Coronary artery (tissue), 2 donors: Measurements from ENCODE around the gene C12orf75.

Source experiments
- DNase-seq: peaks from one replicate; pipeline ENCODE4 v3.0.0-alpha.2; 2017; ENCODE audit warnings: low spot score
- H3K27ac ChIP-seq, 2 donors: fragments of 200-600 bp; sonication (generic); one replicate each; pipeline ENCODE4 v1.5.1; 2016 to 2019
- H3K4me3 ChIP-seq: fragments of 200-600 bp; sonication (generic); 2 replicates; pipeline ENCODE4 v1.5.1; 2016; ENCODE audit warnings: mild to moderate bottlenecking, moderate library complexity
- CTCF ChIP-seq: fragments of 200-600 bp; sonication (generic); IDR thresholded peaks from one replicate; pipeline ENCODE4 v1.5.1; 2019; ENCODE audit warnings: antibody characterized with exemption

The C12orf75 gene

DNA sequence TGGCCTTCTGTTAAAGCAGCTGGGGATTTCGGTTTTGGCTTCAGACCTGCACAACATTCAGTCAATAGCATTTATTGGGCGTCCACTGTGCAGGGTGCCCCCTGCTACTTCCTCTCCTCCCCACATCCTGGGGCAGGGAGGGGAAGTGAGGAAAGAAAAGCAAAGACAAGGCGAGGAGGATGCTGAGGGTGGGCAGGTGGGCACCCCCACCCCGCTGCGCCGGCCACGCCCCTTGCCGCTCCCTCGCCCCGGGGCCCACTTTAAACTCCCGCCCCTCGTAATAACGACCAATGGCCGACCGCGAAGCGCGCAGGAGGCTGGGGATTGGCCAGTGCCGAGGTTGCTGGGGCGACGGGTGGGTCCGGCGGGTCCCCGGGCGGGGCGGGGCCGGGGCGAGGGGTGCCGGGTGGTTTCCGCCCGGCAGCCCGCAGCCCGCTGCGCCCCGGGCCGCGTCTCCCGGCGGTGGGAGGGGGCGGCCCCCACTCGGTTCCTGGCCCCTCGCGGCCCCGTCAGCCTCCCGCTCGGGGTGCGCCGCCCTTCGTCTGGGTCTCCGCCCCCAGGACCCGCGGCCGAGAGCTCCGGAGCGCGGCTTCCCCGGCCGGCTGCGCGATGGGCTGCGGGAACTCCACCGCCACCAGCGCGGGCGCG lies at the start of gene C12orf75:
Gene C12orf75 (plus strand): TSS at position 409 of the 648 bp plus-strand sequence. CDS start 201 bp downstream, at position 610.
- no peak for TF ChIP-seq CTCF
- H3K4me3 ChIP-seq, result peak within 1 kb of the TSS; percentile 84
- DNase-seq, result no peak
- H3K27ac ChIP-seq, result peak within 1 kb of the TSS; percentile 66 to 68

- DNase-seq, result no peak
- no peak overlapping the region for H3K4me3 ChIP-seq
- no peak overlapping the region for H3K27ac ChIP-seq
- TF ChIP-seq CTCF, result no peak
Measured at GRCh38 chr12:105280966-105281693, 49.4 kb upstream of the C12orf75 start.

DNA sequence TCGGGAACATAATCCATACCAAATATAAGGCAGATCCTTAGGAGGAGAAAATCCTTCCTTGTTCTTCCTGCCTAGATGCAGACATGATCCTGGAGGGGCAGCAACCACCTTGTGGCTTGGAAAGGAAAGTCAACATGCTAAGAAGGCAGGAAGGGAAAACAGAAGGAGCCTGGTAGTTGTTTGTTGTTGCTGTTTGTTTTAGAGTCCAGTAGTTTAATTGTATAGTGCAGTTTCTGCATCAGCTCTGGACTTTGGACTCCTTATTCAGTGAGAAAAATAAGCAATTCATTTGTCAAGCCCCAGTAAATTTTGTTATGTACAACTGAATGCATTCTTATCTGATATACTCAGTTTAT lies 48.8 kb upstream of the C12orf75 start:
- Histone ChIP-seq H3K4me3 (no peak overlapping the region), H3K27ac (no peak overlapping the region)
- no peak for TF ChIP-seq CTCF
- DNase-seq, result no peak

DNA sequence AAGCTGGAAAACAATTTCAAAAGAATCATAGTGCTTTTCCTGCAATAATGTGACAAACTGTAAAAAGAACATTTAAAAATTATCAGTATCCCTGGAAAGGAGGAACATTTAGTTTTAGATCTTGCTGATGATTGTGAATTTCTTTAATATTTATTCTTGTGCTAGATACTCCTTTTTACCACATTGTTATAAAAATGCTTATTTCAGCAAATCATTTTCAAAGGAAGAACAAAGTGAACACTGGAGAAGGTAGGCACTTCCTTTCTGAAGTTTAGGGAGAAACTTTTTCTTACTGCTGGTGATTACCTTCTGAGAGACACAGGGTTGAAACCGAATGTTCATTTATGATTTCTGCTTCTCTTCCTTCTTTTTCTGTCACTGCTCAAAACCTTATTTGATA lies 45.1 kb upstream of the C12orf75 start:
- H3K4me3 ChIP-seq, result no peak overlapping the region
- no peak for TF ChIP-seq CTCF
- no peak overlapping the region for H3K27ac ChIP-seq
- no peak for DNase-seq

DNA sequence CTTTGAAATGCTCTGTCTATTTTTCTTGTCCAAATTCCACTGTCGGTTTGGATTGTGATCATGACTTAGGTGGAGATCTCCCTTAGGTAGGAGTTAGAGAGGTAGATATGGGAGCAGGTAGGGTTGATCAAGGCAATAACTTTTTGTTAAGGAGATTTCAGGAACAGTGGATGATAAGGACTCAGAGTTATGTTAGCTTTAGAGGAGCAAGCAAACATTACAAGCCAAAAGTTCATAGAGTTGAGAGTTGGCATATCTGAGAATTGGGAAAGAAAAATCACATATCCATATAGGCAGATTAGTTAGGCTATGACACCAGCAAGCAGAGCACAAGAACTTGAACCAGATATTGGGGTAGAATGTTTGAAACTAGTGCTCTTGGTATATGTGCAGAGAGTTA lies 43.1 kb upstream of the C12orf75 start:
- no peak overlapping the region for H3K4me3 ChIP-seq
- H3K27ac ChIP-seq, result no peak overlapping the region
- no peak for DNase-seq
- TF ChIP-seq CTCF, result no peak

GRCh38 chr12:105288311-105288996 lies 42.0 kb upstream of the C12orf75 start:
- Histone ChIP-seq H3K27ac (no peak overlapping the region), H3K4me3 (no peak overlapping the region)
- DNase-seq, result no peak
- TF ChIP-seq CTCF, result no peak
